HG03378 (cell line): Measurements from ENCODE around the gene FAM25C.
"Not testable (repeated sequence)": the region's sequence is repeated elsewhere in the genome, so short reads cannot be mapped to it uniquely, and the experiment has no call there.

Experiments
- ATAC-seq: cut with Tn5 transposase; IDR thresholded peaks from one replicate; pipeline ENCODE4 v1.9.1; 2021; ENCODE audit warnings: mild to moderate bottlenecking, moderate library complexity; ENCODE audit not compliant: unreplicated experiment

FAM25C gene

GRCh38 chr10:47999691-48000090 lies at the start of gene FAM25C:
FAM25C (minus strand) TSS chr10:47999791; CDS start chr10:47999765, 26 bp downstream.
- ATAC-seq, result not testable (repeated sequence)

GRCh38 chr10:48044557-48044956 lies 45.0 kb upstream of the FAM25C start:
- not testable (repeated sequence) for ATAC-seq

- not testable (repeated sequence) for ATAC-seq
Observed at GRCh38 chr10:48031390-48031789, 31.8 kb upstream of the FAM25C start.

- not testable (repeated sequence) for ATAC-seq
Observed at GRCh38 chr10:48002306-48002705, 2.7 kb upstream of the FAM25C start.

- not testable (repeated sequence) for ATAC-seq
Observed at GRCh38 chr10:47994045-47994444, 5.5 kb downstream of the FAM25C start.

GRCh38 chr10:47992560-47992959 lies 7.0 kb downstream of the FAM25C start:
- ATAC-seq, result not testable (repeated sequence)

- ATAC-seq, result not testable (repeated sequence)
Observed at GRCh38 chr10:47991706-47992105, 7.9 kb downstream of the FAM25C start.

- ATAC-seq, result not testable (repeated sequence)
Observed at GRCh38 chr10:47990097-47990496, 9.5 kb downstream of the FAM25C start.

- not testable (repeated sequence) for ATAC-seq
Observed at GRCh38 chr10:47989542-47989950, 10.0 kb downstream of the FAM25C start.

GRCh38 chr10:47988718-47989541 lies 10.7 kb downstream of the FAM25C start:
- not testable (repeated sequence) for ATAC-seq

- ATAC-seq, result not testable (repeated sequence)
Observed at GRCh38 chr10:47987952-47988351, 11.6 kb downstream of the FAM25C start.

GRCh38 chr10:47986413-47987230 lies 13.0 kb downstream of the FAM25C start:
- ATAC-seq, result not testable (repeated sequence)

- ATAC-seq, result not testable (repeated sequence)
Observed at GRCh38 chr10:47975409-47975808, 24.2 kb downstream of the FAM25C start.

GRCh38 chr10:47973131-47973530 lies 26.5 kb downstream of the FAM25C start:
- not testable (repeated sequence) for ATAC-seq

- ATAC-seq, result not testable (repeated sequence)
Observed at GRCh38 chr10:47972077-47972476, 27.5 kb downstream of the FAM25C start.

GRCh38 chr10:47971598-47971997 lies 28.0 kb downstream of the FAM25C start:
- not testable (repeated sequence) for ATAC-seq

GRCh38 chr10:47970047-47970446 lies 29.5 kb downstream of the FAM25C start:
- not testable (repeated sequence) for ATAC-seq

- ATAC-seq, result not testable (repeated sequence)
Observed at GRCh38 chr10:47968988-47969387, 30.6 kb downstream of the FAM25C start.

GRCh38 chr10:47964280-47965063 lies 35.1 kb downstream of the FAM25C start:
- ATAC-seq, result not testable (repeated sequence)

- not testable (repeated sequence) for ATAC-seq
Observed at GRCh38 chr10:47962785-47963184, 36.8 kb downstream of the FAM25C start.

- not testable (repeated sequence) for ATAC-seq
Observed at GRCh38 chr10:47960699-47961098, 38.9 kb downstream of the FAM25C start.
